H9 (cell line): Measurements from ENCODE around the gene BROX. TPM values are rescaled to one million over a fixed set of nuclear protein-coding genes. Genes with fewer than 3 reads are reported as not detected.

Source experiments
- DNase-seq: peaks from one replicate; pipeline ENCODE4 v3.0.0-alpha.2; 2017
- H2AFZ ChIP-seq: one replicate; pipeline ENCODE4 v1.6.1; 2013; ENCODE audit warnings: mild to moderate bottlenecking, low read length, control low read depth, moderate library complexity
- H2AK5ac ChIP-seq: 2 replicates; pipeline ENCODE4 v1.6.1; 2013; ENCODE audit warnings: low read length, control low read depth, mixed read lengths; ENCODE audit not compliant: insufficient read length
- H2BK120ac ChIP-seq: one replicate; pipeline ENCODE4 v1.6.1; 2013; ENCODE audit warnings: low read depth, mild to moderate bottlenecking, low read length, control low read depth, inconsistent platforms; ENCODE audit not compliant: poor library complexity, severe bottlenecking
- H2BK12ac ChIP-seq: 2 replicates; pipeline ENCODE4 v1.6.1; 2013; ENCODE audit warnings: low read length, control low read depth, mixed read lengths, low read depth; ENCODE audit not compliant: insufficient read length
- H2BK15ac ChIP-seq: 2 replicates; pipeline ENCODE4 v1.6.1; 2013; ENCODE audit warnings: low read depth, low read length, control low read depth
- H2BK20ac ChIP-seq: one replicate; pipeline ENCODE4 v1.6.1; 2013; ENCODE audit warnings: low read depth, mild to moderate bottlenecking, low read length, control low read depth, inconsistent platforms; ENCODE audit not compliant: poor library complexity, severe bottlenecking
- H2BK5ac ChIP-seq: 2 replicates; pipeline ENCODE4 v1.6.1; 2013; ENCODE audit warnings: low read length, control low read depth, mixed read lengths; ENCODE audit not compliant: insufficient read length
- H3K14ac ChIP-seq: 2 replicates; pipeline ENCODE4 v1.6.1; 2013; ENCODE audit warnings: low read length, control low read depth; ENCODE audit not compliant: insufficient read depth
- H3K18ac ChIP-seq: 2 replicates; pipeline ENCODE4 v1.6.1; 2013; ENCODE audit warnings: low read depth, mild to moderate bottlenecking, mixed read lengths, low read length, control low read depth; ENCODE audit not compliant: insufficient read length
- H3K23ac ChIP-seq: 2 replicates; pipeline ENCODE4 v1.6.1; 2013; ENCODE audit warnings: low read length, control low read depth, mixed read lengths, low read depth; ENCODE audit not compliant: insufficient read length
- H3K23me2 ChIP-seq: 2 replicates; pipeline ENCODE4 v1.6.1; 2013; ENCODE audit warnings: low read depth, mild to moderate bottlenecking, mixed read lengths, low read length, control low read depth; ENCODE audit not compliant: insufficient read length, poor library complexity, severe bottlenecking
- H3K27ac ChIP-seq: 2 replicates; pipeline ENCODE4 v1.5.1; 2013; ENCODE audit warnings: low read length, control low read depth, mixed read lengths, low read depth; ENCODE audit not compliant: insufficient read length
- H3K27me3 ChIP-seq: 2 replicates; pipeline ENCODE4 v1.6.1; 2013; ENCODE audit warnings: low read length, control low read depth, inconsistent platforms; ENCODE audit not compliant: insufficient read depth
- H3K4ac ChIP-seq: 2 replicates; pipeline ENCODE4 v1.6.1; 2013; ENCODE audit warnings: low read depth, mild to moderate bottlenecking, control low read depth, inconsistent platforms, low read length, moderate library complexity
- H3K4me1 ChIP-seq: 2 replicates; pipeline ENCODE4 v1.6.1; 2013; ENCODE audit warnings: low read length, control low read depth, inconsistent platforms; ENCODE audit not compliant: insufficient read depth
- H3K4me2 ChIP-seq: 2 replicates; pipeline ENCODE4 v1.6.1; 2013; ENCODE audit warnings: low read length, control low read depth, mixed read lengths; ENCODE audit not compliant: insufficient read length, insufficient read depth
- H3K56ac ChIP-seq: 2 replicates; pipeline ENCODE4 v1.6.1; 2013; ENCODE audit warnings: low read depth, mild to moderate bottlenecking, mixed read lengths, low read length, control low read depth; ENCODE audit not compliant: insufficient read length
- H3K79me1 ChIP-seq: 2 replicates; pipeline ENCODE4 v1.6.1; 2013; ENCODE audit warnings: low read depth, mild to moderate bottlenecking, moderate library complexity, low read length, control low read depth, inconsistent platforms; ENCODE audit not compliant: insufficient read depth, poor library complexity, severe bottlenecking
- H3K79me2 ChIP-seq: 2 replicates; pipeline ENCODE4 v1.6.1; 2013; ENCODE audit warnings: low read length, control low read depth, inconsistent platforms; ENCODE audit not compliant: insufficient read depth
- H3K9ac ChIP-seq: 2 replicates; pipeline ENCODE4 v1.6.1; 2013; ENCODE audit warnings: low read length, control low read depth, mixed read lengths; ENCODE audit not compliant: insufficient read length; ENCODE audit errors: extremely low read depth
- H3K9me3 ChIP-seq: one replicate; pipeline ENCODE4 v1.6.1; 2013; ENCODE audit warnings: low read depth, low read length, inconsistent platforms; ENCODE audit not compliant: control insufficient read depth
- H3T11ph ChIP-seq: one replicate; pipeline ENCODE4 v1.6.1; 2013; ENCODE audit warnings: mild to moderate bottlenecking, low read length, control low read depth, inconsistent platforms
- H4K20me1 ChIP-seq: one replicate; pipeline ENCODE4 v1.6.1; 2013; ENCODE audit not compliant: control insufficient read depth, insufficient read length, insufficient read depth
- H4K5ac ChIP-seq: 2 replicates; pipeline ENCODE4 v1.6.1; 2013; ENCODE audit warnings: low read depth, mild to moderate bottlenecking, mixed read lengths, low read length, control low read depth; ENCODE audit not compliant: insufficient read length
- H4K8ac ChIP-seq: replicated peaks from 2 replicates; pipeline ENCODE4 v1.6.1; 2013; ENCODE audit warnings: low read length, control low read depth, mixed read lengths, low read depth; ENCODE audit not compliant: insufficient read length
- H4K91ac ChIP-seq: 2 replicates; pipeline ENCODE4 v1.6.1; 2013; ENCODE audit warnings: low read depth, mild to moderate bottlenecking, moderate library complexity, mixed read lengths, low read length, control low read depth; ENCODE audit not compliant: insufficient read length
- H3K27ac Mint-ChIP-seq, 3 experiments: 2 replicates in 2 of 3; 3 replicates in 1 of 3; pipeline ENCODE4 v1.8.0; 2020 to 2021; ENCODE audit warnings: mixed read lengths in 3 of 3, mild to moderate bottlenecking in 1 of 3, moderate library complexity in 1 of 3
- H3K27me3 Mint-ChIP-seq: 2 replicates; pipeline ENCODE4 v1.8.0; 2021; ENCODE audit warnings: low read depth, mild to moderate bottlenecking, moderate library complexity, mixed read lengths
- H3K36me3 Mint-ChIP-seq, 3 experiments: 2 replicates in 2 of 3; 3 replicates in 1 of 3; pipeline ENCODE4 v1.8.0; 2020 to 2021; ENCODE audit warnings: low read depth in 3 of 3, mixed read lengths in 3 of 3; ENCODE audit not compliant: insufficient read depth in 1 of 3
- H3K4me1 Mint-ChIP-seq, 2 experiments: 2 replicates each; pipeline ENCODE4 v1.8.0; 2020; ENCODE audit warnings: mixed read lengths in 2 of 2
- H3K4me3 Mint-ChIP-seq, 2 experiments: 2 replicates in 1 of 2; 3 replicates in 1 of 2; pipeline ENCODE4 v1.8.0; 2020 to 2021; ENCODE audit warnings: mild to moderate bottlenecking in 2 of 2, mixed read lengths in 2 of 2, moderate library complexity in 1 of 2
- H3K9me3 Mint-ChIP-seq, 2 experiments: 2 replicates in 1 of 2; 3 replicates in 1 of 2; pipeline ENCODE4 v1.8.0; 2020; ENCODE audit warnings: mild to moderate bottlenecking in 2 of 2, mixed read lengths in 2 of 2, moderate library complexity in 1 of 2
- WGBS: extraction: QIAGEN DNeasy Blood & Tissue Kit; methylation state at CpG from one replicate; pipeline ENCODE4 v1.1.7; 2013; ENCODE audit warnings: missing lambda C conversion rate, low lambda C conversion rate, mixed read lengths; ENCODE audit not compliant: insufficient read length; ENCODE audit errors: extremely low coverage; 5-methylcytosine and 5-hydroxymethylcytosine counted together
- long read RNA-seq: library from polyadenylated mRNA; unstranded; transcript quantifications from one replicate; pipeline ENCODE4 v2.0.0, GENCODE V29; 2020
- total RNA-seq: library from RNA; stranded (reverse); gene quantifications from 2 replicates; pipeline ENCODE4 v1.2.1, GENCODE V29; 2021
- TF ChIP-seq, protein P1 (sequence below): fragments of 200-600 bp; sonication (generic); conservative IDR thresholded peaks from 3 replicates; pipeline ENCODE4 v1.8.0; 2021; ENCODE audit warnings: antibody characterized with exemption, mild to moderate bottlenecking

The BROX gene, protein sequence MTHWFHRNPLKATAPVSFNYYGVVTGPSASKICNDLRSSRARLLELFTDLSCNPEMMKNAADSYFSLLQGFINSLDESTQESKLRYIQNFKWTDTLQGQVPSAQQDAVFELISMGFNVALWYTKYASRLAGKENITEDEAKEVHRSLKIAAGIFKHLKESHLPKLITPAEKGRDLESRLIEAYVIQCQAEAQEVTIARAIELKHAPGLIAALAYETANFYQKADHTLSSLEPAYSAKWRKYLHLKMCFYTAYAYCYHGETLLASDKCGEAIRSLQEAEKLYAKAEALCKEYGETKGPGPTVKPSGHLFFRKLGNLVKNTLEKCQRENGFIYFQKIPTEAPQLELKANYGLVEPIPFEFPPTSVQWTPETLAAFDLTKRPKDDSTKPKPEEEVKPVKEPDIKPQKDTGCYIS
- 27.8 and 28.2 TPM in 2 replicates for total RNA-seq
- long read RNA-seq, full-length matches to known transcripts: 15 of 60 reads
- long read RNA-seq, partial matches to known transcripts: 14 of 60 reads
- long read RNA-seq, other reads (novel, unspliced or antisense): 31 of 60 reads

DNA sequence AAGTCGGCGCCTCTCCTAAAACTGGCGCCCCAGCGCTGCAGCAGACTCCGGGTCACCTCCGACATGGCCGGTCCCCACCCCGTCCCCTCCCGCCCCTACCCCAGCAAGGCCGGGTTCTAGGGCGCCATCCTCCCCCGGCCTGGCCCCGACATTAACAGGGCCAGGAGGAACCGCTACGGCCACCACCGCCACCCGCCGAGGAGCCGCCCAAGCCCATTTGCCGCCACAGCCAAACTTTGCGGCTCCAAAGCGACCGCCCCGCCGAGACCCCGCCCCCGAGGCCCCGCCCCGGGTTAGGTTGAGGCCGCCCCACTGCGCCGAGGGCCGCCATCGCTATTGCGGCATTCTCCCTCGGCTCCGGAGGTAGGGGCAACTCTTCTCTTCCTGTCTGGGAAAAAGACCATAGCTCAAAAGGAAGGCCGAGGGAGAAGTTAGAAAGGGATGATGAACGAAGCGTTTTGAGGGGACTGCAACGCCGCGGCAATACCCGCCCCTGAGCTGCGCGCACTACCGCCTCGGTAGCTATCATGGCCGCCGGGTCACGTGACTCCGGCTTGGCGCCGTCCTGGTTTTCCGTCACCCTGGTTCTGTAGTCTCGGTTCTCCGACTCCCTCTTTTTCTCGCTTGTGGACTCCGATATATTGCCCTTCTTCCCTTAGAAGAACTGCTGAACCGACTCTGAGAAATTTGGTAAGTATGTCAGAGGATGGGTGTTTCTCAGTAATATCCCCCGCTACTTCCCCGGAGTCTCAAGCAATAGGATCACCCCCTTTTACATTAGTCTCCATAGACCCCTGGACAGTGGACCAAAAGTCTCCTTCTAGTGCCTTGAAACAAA is at the start of gene BROX, which contains the start of gene AIDA:
Gene BROX, plus strand, starts transcription at position 312 of the 838 bp plus-strand sequence. CDS start 3,136 bp downstream, outside the sequence.
Gene AIDA, minus strand, starts transcription at position 239 of the 838 bp plus-strand sequence. Its CDS starts 174 bp downstream, at position 65.
- no peak within 1 kb of the TSS for H2BK15ac ChIP-seq
- no peaks in the 10 kb centered on the region for H3K9me3 ChIP-seq
- peak within 1 kb of the TSS; percentile 53 for H2AFZ ChIP-seq
- H3K14ac ChIP-seq: peak within 1 kb of the TSS; percentile 98
- Mint-ChIP-seq H3K27ac (peak within 1 kb of the TSS; percentile 98 to 100 (median 99)), H3K4me1 (peaks cover 14 to 15% of the 10 kb centered on the region in 2 experiments), H3K9me3 (peaks cover 0 to 1% of the 10 kb centered on the region in 2 experiments; a peak in 3 of 5 replicates), H3K36me3 (peaks cover 0 to 15% (median 4%) of the 10 kb centered on the region in 3 experiments; a peak in 6 of 7 replicates), H3K27me3 (no peaks in the 10 kb centered on the region), H3K4me3 (peak within 1 kb of the TSS; percentile 88 to 96)
- peak; percentile 92 for DNase-seq
- peak within 1 kb of the TSS; percentile 72 for H3K27ac ChIP-seq
- peak within 1 kb of the TSS; percentile 96 for H3K4me2 ChIP-seq
- peak within 1 kb of the TSS; percentile 44 for H4K5ac ChIP-seq
- no peaks in the 10 kb centered on the region for H3K4me1 ChIP-seq
- H3K79me2 ChIP-seq: peaks cover 10% of the 10 kb centered on the region; the same call in 1 of the 2 replicates
- peak within 1 kb of the TSS; percentile 89 for H2BK5ac ChIP-seq
- no peak within 1 kb of the TSS for H2BK20ac ChIP-seq
- no peaks in the 10 kb centered on the region for H3K27me3 ChIP-seq
- H3K18ac ChIP-seq: peak within 1 kb of the TSS; percentile 99
- no peak within 1 kb of the TSS for H3K23ac ChIP-seq
- no CpG with 5 or more reads among the region's 62 CpGs for WGBS
- no peak within 1 kb of the TSS for H2BK12ac ChIP-seq
- peak within 1 kb of the TSS; percentile 92 for H3K9ac ChIP-seq
- H3T11ph ChIP-seq: no peak within 1 kb of the TSS
- H4K91ac ChIP-seq: no peak within 1 kb of the TSS
- H4K8ac ChIP-seq: no peak within 1 kb of the TSS
- TF ChIP-seq, protein P1, sequence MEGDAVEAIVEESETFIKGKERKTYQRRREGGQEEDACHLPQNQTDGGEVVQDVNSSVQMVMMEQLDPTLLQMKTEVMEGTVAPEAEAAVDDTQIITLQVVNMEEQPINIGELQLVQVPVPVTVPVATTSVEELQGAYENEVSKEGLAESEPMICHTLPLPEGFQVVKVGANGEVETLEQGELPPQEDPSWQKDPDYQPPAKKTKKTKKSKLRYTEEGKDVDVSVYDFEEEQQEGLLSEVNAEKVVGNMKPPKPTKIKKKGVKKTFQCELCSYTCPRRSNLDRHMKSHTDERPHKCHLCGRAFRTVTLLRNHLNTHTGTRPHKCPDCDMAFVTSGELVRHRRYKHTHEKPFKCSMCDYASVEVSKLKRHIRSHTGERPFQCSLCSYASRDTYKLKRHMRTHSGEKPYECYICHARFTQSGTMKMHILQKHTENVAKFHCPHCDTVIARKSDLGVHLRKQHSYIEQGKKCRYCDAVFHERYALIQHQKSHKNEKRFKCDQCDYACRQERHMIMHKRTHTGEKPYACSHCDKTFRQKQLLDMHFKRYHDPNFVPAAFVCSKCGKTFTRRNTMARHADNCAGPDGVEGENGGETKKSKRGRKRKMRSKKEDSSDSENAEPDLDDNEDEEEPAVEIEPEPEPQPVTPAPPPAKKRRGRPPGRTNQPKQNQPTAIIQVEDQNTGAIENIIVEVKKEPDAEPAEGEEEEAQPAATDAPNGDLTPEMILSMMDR: no peak
- H3K23me2 ChIP-seq: peaks cover 5% of the 10 kb centered on the region
- H2BK120ac ChIP-seq: no peak within 1 kb of the TSS
- H3K79me1 ChIP-seq: peaks cover 2% of the 10 kb centered on the region
- H3K4ac ChIP-seq: no peak within 1 kb of the TSS
- no peak within 1 kb of the TSS for H2AK5ac ChIP-seq
- H3K56ac ChIP-seq: no peak within 1 kb of the TSS
- H4K20me1 ChIP-seq: no peaks in the 10 kb centered on the region
